Inflammatory macrophage treated with lipopolysaccharide for 1 hour (primary cell): ENCODE results near the gene SLC7A7.
A peak's percentile ranks its signal among the peaks of the same experiment; 100 is the strongest.
"Not testable (repeated sequence)": the region's sequence is repeated elsewhere in the genome, so short reads cannot be mapped to it uniquely, and the experiment has no call there.

ENCODE experiments used
- DNase-seq, 2 donors: peaks; one replicate each; pipeline ENCODE4 v3.0.0-alpha.2; 2020 to 2022

Gene SLC7A7

DNA sequence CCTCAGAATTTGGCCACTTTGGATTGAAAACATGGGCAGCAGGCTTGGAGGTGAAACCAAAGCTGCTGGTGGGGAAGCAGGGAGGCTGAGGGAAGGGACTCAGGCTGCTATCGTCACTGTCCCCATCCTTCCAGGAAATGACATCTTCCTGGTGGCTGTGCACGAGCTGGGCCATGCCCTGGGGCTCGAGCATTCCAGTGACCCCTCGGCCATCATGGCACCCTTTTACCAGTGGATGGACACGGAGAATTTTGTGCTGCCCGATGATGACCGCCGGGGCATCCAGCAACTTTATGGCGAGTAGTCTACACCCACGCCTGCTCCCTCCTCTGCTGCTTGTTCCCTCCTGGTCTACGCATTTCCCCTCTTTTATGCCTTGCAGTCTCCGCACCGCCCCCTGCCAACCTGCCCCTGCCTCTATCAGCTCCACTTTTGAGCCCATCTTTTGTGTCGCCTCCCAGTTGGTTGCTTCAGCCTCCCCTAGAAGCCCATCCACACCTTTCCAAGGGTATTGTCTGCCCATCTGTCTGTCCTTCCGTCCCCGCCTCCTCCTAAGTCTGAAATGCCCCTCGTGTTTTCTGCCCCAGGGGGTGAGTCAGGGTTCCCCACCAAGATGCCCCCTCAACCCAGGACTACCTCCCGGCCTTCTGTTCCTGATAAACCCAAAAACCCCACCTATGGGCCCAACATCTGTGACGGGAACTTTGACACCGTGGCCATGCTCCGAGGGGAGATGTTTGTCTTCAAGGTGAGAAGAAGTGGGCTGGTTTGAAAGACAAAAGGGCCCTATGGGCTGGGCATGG, 28.1 kb upstream of the SLC7A7 start:
- no peak for DNase-seq

DNA sequence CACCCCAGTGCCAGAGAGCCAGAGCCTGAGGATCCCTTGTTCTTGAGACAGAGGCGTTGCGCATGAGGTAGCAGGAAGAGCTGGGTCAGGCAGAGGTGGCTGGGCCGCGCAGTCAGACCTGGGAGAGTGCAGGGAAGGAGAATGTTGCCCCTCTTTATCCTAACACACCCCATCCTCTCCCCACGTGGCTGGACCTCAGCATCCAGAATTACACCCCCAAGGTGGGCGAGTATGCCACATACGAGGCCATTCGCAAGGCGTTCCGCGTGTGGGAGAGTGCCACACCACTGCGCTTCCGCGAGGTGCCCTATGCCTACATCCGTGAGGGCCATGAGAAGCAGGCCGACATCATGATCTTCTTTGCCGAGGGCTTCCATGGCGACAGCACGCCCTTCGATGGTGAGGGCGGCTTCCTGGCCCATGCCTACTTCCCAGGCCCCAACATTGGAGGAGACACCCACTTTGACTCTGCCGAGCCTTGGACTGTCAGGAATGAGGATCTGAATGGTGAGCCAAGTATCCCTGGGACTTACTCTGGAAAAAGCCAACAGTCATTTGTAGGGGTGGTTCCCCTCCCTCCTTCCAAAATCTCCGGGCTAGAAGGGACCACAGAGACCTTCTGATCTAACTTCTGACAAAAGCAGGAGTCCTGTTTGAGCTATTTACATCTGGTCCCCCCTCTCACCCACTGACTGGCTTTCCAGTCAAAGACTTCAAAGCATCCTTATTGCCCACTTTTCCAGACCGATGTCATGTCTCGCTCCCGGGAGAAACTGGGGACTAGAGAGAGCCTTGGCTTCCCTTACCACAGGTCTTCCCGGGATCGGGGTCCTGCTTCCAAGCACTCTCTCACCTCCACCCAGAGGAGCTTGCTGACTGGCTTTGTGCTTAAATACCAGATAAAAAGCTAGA, 27.2 kb upstream of the SLC7A7 start:
- DNase-seq: no peak

DNA sequence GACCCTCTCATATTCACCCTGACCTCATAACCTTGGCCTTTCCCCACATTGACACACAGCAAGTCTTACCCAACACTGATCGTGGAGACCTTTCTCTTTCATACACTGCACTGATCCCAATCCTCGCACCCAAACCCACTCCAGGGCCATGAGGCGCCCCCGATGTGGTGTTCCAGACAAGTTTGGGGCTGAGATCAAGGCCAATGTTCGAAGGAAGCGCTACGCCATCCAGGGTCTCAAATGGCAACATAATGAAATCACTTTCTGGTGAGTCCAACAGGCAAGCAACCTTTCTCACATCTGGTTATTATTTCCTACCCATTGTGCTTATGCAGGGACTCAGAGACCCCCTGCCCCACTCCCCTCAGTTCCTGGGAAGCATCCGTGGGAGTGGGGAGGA, 26.5 kb upstream of the SLC7A7 start:
- no peak for DNase-seq

DNA sequence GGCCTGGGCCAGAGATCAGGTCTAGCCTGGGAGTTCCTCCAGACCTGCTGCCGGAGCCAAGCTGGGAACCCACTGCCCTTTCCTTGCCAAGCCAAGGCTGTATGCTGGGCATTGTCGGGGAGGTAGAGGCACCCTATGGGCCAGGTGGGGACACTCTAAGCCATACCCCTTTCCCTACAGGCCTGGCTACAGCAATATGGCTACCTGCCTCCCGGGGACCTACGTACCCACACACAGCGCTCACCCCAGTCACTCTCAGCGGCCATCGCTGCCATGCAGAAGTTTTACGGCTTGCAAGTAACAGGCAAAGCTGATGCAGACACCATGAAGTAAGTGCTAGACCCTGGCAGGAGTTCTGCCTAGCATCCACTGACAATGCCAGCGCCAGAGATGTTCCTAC, 26.1 kb upstream of the SLC7A7 start:
- DNase-seq: no peak

GRCh38 chr14:22839159-22839779, 24.0 kb upstream of the SLC7A7 start:
- no peak for DNase-seq

GRCh38 chr14:22838631-22839041, 23.4 kb upstream of the SLC7A7 start:
- DNase-seq: peak in 1 of 2 donors; percentile 52

DNA sequence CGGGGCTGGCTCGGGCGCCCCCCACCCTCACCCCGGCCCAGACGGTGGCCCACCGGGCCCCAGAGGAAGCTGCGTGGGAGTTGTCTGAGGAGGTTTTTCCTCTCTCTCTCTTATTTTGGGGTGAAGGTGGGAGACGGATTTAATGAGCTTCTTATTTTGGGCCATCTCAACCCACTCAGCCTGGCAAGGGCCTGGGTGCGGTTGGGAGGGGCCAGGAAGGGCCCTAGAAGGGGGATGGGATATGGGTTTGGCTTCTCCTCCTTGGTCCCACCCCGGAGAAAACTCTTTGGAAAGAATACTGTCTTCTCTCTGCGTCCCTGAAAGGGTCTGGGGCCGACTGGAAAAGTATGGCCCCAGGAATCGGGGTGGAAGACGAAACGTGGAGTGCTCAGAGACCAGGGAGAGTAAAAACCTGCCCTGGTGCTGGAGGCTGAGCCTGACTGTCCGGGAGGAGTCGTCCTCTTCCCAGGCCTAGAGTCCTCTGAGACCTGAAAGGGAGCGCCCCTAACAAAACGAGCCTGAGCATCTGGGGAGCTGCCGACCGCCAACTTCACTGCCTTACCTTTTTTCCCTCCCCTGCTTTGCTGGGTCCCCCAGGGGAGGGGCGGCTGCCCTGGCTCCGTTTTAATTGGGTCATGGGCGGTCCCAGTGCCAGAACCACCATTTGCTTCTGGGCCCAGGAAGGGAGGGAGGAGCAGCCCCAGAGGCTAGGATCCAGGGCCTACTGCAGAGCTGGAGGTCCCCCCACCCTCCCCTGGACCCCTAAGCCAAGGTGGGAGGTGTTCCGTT, 22.7 kb upstream of the SLC7A7 start:
- DNase-seq: peak in 1 of 2 donors; percentile 53

GRCh38 chr14:22837114-22837749, 22.0 kb upstream of the SLC7A7 start:
- peak in 1 of 2 donors; percentile 55 for DNase-seq

DNA sequence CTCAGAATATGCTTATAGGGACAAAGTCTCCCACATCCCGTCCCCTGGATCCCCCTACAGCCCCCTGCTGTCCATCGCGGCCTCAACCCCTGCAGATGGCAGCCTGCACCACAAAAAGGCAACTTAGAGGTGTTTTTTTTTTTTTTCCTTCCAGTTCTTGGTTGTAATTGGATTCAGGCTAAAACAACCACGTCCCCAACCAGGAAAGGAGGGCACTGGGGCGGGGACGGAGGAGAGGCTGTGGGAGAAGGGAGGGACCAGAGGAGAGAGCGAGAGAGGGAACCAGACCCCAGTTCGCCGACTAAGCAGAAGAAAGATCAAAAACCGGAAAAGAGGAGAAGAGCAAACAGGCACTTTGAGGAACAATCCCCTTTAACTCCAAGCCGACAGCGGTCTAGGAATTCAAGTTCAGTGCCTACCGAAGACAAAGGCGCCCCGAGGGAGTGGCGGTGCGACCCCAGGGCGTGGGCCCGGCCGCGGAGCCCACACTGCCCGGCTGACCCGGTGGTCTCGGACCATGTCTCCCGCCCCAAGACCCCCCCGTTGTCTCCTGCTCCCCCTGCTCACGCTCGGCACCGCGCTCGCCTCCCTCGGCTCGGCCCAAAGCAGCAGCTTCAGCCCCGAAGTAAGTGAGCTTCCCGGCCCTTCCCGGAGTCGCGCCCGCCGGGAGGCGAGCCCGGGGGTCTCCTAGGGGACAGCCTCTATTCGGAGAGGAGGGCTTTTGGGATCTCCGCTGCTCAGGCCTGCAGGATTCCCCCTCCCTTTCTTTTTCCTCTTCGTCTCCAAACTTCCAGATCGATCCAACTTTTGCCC, 21.3 kb upstream of the SLC7A7 start, which contains the start of gene MMP14:
Gene MMP14, plus strand, starts transcription at position 285 of the 813 bp plus-strand sequence. Its CDS starts 233 bp downstream, at position 518.
- peak; percentile 42 to 85 for DNase-seq

DNA sequence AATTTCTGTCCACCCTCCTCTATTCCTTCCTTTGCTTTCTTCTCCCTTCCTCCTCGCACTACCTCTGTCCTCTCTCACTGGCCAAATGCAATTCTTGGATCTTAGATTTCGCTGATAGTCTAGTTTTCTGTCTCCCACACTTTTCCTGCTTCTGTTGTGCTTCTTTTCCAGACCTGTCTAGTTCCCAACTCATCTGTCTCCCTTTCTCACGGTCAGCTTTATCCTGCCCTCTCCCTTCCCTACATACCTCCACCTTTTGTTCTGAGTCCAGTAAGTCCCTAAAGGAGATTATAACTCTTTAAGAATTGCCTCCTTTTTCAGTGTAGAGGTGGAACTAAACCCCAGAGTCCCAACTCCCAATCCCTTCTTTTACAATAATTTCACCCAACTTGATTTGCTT, 20.3 kb upstream of the SLC7A7 start:
- no peak for DNase-seq

DNA sequence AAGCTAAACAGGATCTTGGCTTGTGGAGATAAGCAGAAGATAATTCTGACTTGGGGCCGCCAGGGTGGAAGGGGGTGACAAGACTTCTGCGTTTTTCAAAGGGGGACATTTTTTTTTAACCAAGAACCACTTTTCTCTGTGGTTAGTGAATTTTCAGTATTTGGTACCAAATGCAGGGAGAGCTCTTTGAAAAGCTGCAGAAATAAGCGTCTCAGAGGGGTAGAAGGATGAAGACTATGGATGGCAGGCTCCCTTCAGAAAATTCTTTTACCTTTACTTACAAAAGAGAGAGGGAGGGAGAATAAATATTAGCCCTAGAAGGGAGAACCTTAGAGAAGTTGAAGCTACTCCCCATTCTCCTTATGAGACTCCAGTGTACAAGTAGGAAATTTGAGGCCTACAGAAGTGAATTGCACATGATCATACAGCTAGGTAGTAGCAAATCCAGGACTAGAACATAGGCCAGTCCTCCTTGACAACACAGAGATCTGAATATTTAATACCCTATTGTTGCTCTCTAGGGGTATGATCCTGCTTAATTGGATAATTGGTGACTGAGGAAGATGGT, 15.3 kb upstream of the SLC7A7 start:
- no peak for DNase-seq

DNA sequence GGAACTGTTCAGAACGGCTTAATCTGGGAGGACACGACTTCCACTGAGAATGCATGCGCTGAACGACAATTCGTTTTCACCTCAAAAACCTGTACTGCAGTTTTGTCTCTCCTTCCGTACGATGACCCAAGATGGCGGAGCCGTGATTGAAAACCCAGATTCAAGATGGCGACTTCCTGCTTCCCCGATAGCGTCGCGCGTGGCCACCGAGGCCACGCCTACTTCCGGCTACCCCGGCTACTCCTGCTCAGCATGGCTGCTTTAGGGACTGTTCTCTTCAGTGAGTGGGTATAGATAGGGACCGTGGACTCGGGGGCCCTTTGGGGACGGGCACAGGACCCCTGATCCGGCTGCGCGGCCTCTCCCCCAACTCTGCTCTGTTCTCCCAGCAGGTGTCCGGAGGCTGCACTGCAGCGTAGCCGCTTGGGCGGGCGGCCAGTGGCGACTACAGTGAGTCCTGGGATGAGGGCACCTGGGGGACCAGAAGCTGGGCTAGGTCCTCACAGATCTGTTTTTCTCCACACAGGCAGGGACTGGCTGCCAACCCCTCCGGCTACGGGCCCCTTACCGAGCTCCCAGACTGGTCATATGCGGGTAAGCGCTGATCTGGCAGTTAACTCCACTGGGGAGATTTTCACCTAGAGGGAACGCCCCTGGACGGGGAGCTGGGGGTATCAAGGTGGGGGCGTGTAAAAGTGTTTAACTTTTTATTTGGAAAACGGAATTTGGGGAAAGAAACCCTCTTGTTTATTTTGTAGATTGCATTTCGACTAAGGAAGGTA, 14.6 kb upstream of the SLC7A7 start, which contains the start of gene MRPL52:
Gene MRPL52, plus strand, starts transcription at position 227 of the 782 bp plus-strand sequence. Its CDS starts 26 bp downstream, at position 253.
- peak; percentile 87 to 93 for DNase-seq

DNA sequence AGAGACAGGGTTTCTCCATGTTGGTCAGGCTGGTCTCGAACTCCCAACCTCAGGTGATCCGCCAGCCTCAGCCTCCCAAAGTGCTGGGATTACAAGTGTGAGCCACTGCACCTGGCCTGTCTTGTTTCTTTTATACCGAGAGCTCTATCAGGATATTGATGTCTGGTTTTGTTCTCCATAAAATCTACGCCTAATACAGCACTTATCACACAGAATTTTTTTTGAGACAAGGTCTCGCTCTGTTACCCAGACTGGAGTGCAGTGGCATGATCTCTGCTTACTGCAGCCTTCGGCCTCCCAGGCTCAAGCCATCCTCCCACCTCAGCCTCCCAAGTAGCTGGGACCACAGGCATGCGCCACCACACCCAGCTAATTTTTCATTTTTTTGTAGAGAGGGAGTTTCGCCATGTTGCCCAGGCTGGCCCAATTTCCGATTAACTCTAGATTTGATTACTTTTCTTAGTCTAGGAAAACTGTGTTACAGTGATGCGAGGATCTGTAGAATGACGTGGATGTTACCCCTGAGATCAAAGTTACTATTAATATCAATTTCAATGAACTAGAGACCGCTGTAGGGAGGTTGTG, 13.9 kb upstream of the SLC7A7 start:
- not testable (repeated sequence) for DNase-seq

DNA sequence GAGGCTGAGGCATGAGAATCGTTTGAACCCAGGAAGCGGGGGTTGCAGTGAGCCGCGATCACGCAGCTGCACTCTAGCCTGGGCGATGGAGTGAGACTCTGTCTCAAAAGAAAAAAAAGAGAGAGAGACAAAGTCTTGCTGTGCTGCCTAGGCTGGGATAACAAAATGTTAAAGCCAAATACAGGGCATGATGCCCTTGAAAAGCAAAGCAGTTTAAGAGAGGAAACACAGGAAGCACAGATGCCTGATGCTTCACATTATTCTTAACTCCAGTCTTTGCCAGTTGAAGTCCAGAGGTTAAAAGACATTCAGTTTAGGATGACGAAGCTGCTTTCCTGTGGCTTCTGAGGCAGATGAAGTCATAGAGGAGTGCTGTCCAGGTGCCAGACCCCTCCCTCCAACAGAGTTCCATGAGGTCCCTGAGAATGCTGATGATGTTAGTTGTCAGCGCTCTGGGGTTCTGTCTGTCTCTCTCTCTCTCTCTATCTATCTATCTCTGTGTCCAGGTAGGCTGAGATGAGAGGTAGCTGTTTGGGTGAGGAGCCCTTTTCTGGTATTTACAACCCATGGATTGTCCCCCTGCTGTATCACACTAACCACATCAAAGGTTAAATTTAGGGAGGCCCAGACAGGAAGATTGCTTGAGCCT, 9.6 kb upstream of the SLC7A7 start:
- no peak for DNase-seq

DNA sequence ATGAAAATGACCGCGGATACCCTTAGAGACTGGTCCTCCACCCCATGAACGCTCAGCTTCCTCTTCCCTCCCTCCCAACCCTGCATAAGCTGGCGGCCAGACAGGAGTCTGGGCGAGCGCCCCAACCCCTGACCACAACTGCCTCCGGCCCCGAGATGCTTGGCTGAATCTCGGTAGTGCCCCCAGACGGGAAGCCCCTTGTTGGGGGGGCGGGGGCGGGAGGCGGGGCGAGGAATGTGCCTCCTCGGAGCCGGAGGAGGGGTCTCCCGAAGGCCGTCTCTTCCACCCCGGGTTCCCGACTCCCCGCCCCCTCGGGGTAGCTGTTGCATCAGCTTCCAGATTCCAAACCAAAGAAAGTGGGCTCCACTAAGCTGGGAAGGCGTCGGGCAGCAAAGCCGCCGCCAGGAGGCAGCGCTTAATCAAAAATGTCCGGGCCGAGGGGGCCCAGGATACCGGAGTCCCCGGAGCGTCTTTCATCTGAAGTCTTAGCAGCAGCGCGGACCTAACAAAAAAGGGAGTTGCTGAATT, 7.4 kb upstream of the SLC7A7 start:
- peak; percentile 69 to 79 for DNase-seq

GRCh38 chr14:22822016-22822570, 6.9 kb upstream of the SLC7A7 start:
- DNase-seq: no peak

GRCh38 chr14:22821193-22822015, 6.2 kb upstream of the SLC7A7 start:
- no peak for DNase-seq
